ENCODE measurements around the gene AUTS2. TPM values are rescaled to one million over a fixed set of nuclear protein-coding genes. Genes with fewer than 3 reads are reported as not detected.

Gene AUTS2
- total and polyA plus RNA-seq, 9 of the 15 experiments (the other 6 are each of a cell fraction or from before 2014, with no cell fraction given) = 0.58 TPM; not detected in 8

- TF ChIP-seq, protein P1, sequence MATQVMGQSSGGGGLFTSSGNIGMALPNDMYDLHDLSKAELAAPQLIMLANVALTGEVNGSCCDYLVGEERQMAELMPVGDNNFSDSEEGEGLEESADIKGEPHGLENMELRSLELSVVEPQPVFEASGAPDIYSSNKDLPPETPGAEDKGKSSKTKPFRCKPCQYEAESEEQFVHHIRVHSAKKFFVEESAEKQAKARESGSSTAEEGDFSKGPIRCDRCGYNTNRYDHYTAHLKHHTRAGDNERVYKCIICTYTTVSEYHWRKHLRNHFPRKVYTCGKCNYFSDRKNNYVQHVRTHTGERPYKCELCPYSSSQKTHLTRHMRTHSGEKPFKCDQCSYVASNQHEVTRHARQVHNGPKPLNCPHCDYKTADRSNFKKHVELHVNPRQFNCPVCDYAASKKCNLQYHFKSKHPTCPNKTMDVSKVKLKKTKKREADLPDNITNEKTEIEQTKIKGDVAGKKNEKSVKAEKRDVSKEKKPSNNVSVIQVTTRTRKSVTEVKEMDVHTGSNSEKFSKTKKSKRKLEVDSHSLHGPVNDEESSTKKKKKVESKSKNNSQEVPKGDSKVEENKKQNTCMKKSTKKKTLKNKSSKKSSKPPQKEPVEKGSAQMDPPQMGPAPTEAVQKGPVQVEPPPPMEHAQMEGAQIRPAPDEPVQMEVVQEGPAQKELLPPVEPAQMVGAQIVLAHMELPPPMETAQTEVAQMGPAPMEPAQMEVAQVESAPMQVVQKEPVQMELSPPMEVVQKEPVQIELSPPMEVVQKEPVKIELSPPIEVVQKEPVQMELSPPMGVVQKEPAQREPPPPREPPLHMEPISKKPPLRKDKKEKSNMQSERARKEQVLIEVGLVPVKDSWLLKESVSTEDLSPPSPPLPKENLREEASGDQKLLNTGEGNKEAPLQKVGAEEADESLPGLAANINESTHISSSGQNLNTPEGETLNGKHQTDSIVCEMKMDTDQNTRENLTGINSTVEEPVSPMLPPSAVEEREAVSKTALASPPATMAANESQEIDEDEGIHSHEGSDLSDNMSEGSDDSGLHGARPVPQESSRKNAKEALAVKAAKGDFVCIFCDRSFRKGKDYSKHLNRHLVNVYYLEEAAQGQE (IDR thresholded peaks at IDR 0.05; ENCODE audit: borderline replicate concordance) = no peak
- TF ChIP-seq, protein P1 (CRISPR knock-in tag; IDR thresholded peaks at IDR 0.05; ENCODE audit: low read depth) = no peak
Observed at GRCh38 chr7:69762821-69763352, 164.6 kb downstream of the AUTS2 start (continued).

DNA sequence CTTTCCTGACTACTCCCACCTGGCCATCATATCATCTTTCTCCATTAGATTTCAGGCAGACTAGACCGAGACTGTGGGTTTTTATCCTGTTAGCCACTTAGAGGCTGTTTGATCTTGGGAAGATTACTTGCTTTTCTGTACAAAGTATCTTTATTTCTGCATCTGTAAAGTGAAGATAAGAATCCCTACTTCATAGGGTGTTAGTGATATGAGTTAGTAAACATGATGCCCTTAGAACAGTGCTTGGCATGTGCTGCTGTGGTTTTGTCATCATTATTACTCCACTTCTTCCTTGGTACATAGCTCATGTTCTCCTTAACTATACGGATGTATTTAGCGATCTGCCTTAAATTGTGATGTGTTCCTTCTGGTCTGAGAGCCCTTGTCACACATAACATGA, 165.2 kb downstream of the AUTS2 start:
- DNase-seq (ENCODE audit: extremely low read depth in 1 of 4, low spot score in 3 of 4) (no peak), ATAC-seq (no peak), FAIRE-seq (no peak)
- in situ Hi-C loops (cut with MboI) = no loop called here
- CTCF ChIA-PET (ENCODE audit: low intra/inter-chr PET ratio) = no interaction called here
- Histone ChIP-seq H3K4me2 (ENCODE audit: insufficient read depth, low read length) (no peak overlapping the region), H3K79me2 (ENCODE audit: control insufficient read depth, insufficient read depth, low read length) (no peaks in the 10 kb centered on the region), H3K27ac (ENCODE audit: extremely low read depth, low read depth, low read length) (no peak overlapping the region), H3K27me3 (ENCODE audit: control insufficient read depth in 2 of 2, insufficient read depth in 2 of 2, low read length in 2 of 2) (no peaks in the 10 kb centered on the region), H4K20me1 (replicated peaks; ENCODE audit: control insufficient read depth, insufficient read depth, low read length) (no peaks in the 10 kb centered on the region), H3K9me3 (replicated peaks; ENCODE audit: control insufficient read depth, insufficient read depth, low read depth, low read length) (no peaks in the 10 kb centered on the region), H2AFZ (ENCODE audit: low read depth, low read length) (no peak overlapping the region), H3K4me3 (no peak overlapping the region), H3K36me3 (ENCODE audit: control insufficient read depth, insufficient read depth, low read length) (no peaks in the 10 kb centered on the region), H3K9ac (ENCODE audit: insufficient read depth in 1 of 2, low read depth in 2 of 2, low read length in 2 of 2) (no peak overlapping the region), H3K4me1 (replicated peaks in 1 of 2; ENCODE audit: control insufficient read depth in 2 of 2, insufficient read depth in 2 of 2, low read length in 2 of 2) (no peaks in the 10 kb centered on the region), H3K9me1 (ENCODE audit: control insufficient read depth, insufficient read depth, low read length) (no peaks in the 10 kb centered on the region)
- WGBS (ENCODE audit: insufficient coverage, low coverage, missing lambda C conversion rate) = 0% methylated on average over 3 of the region's 3 CpGs
- intact Hi-C loops (cut with micrococcal nuclease) = no loop called here
- no TSS peak for BruUV-seq (replicated peaks)
- POLR2A ChIA-PET = no interaction called here
- TF ChIP-seq BRD4 (IDR thresholded peaks at IDR 0.05) (no peak), CHCHD3 (CRISPR knock-in tag; IDR thresholded peaks at IDR 0.05) (no peak), ZBTB1 (CRISPR knock-in tag; IDR thresholded peaks at IDR 0.05; ENCODE audit: borderline replicate concordance, low read depth) (no peak), ZNF79 (CRISPR knock-in tag; IDR thresholded peaks at IDR 0.05; ENCODE audit: low read depth) (no peak), EGR1 (conservative IDR thresholded peaks at IDR 0.05) (no peak), ZNF217 (CRISPR knock-in tag; IDR thresholded peaks at IDR 0.05) (no peak), HNRNPK (IDR thresholded peaks at IDR 0.05; ENCODE audit: low read depth, low read length, poor library complexity, severe bottlenecking) (no peak), ZNF436 (CRISPR knock-in tag; IDR thresholded peaks at IDR 0.05) (no peak)
- TF ChIP-seq, protein P2, sequence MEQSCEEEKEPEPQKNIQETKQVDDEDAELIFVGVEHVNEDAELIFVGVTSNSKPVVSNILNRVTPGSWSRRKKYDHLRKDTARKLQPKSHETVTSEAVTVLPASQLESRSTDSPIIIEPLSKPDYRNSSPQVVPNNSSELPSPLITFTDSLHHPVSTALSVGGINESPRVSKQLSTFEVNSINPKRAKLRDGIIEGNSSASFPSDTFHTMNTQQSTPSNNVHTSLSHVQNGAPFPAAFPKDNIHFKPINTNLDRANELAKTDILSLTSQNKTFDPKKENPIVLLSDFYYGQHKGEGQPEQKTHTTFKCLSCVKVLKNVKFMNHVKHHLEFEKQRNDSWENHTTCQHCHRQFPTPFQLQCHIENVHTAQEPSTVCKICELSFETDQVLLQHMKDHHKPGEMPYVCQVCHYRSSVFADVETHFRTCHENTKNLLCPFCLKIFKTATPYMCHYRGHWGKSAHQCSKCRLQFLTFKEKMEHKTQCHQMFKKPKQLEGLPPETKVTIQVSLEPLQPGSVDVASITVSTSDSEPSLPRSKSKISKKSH (CRISPR knock-in tag; IDR thresholded peaks at IDR 0.05) = no peak
